AG09309 (cell line): ENCODE measurements around the gene GALNS.

Experiments
- DNase-seq: peaks from one replicate; pipeline ENCODE4 v3.0.0-alpha.2; 2010; ENCODE audit warnings: low read depth
- H3K4me3 ChIP-seq: 2 replicates; pipeline ENCODE4 v1.5.1; 2011; ENCODE audit warnings: mild to moderate bottlenecking, low read depth, low read length, moderate library complexity; ENCODE audit not compliant: control insufficient read depth
- CTCF ChIP-seq: IDR thresholded peaks from 2 replicates; pipeline ENCODE4 v1.5.1; 2011; ENCODE audit warnings: mild to moderate bottlenecking, low read depth, low read length, inconsistent platforms; ENCODE audit not compliant: insufficient read depth, control insufficient read depth; ENCODE audit errors: missing control alignments

Gene GALNS

GRCh38 chr16:88779406-88780141 lies 77.2 kb downstream of the GALNS start:
- no peak for TF ChIP-seq CTCF
- DNase-seq, result no peak
- no peak overlapping the region for H3K4me3 ChIP-seq

- no peak for TF ChIP-seq CTCF
- DNase-seq, result no peak
- no peak overlapping the region for H3K4me3 ChIP-seq
Observed at GRCh38 chr16:88778541-88779065, 78.1 kb downstream of the GALNS start.

GRCh38 chr16:88778271-88778525 lies 78.5 kb downstream of the GALNS start:
- DNase-seq, result no peak
- no peak for TF ChIP-seq CTCF

GRCh38 chr16:88777471-88778270 lies 79.1 kb downstream of the GALNS start:
- DNase-seq, result no peak
- no peak overlapping the region for H3K4me3 ChIP-seq
- no peak for TF ChIP-seq CTCF

More at GRCh38 chr16:88778271-88778525, 78.5 kb downstream of the GALNS start:
- no peak overlapping the region for H3K4me3 ChIP-seq

GRCh38 chr16:88775825-88776224 lies 80.9 kb downstream of the GALNS start:
- no peak for DNase-seq

More at GRCh38 chr16:88775825-88776224, 80.9 kb downstream of the GALNS start:
- TF ChIP-seq CTCF, result no peak
- H3K4me3 ChIP-seq, result no peak overlapping the region
